ENCODE measurements around the gene FAM120A.

FAM120A gene, protein sequence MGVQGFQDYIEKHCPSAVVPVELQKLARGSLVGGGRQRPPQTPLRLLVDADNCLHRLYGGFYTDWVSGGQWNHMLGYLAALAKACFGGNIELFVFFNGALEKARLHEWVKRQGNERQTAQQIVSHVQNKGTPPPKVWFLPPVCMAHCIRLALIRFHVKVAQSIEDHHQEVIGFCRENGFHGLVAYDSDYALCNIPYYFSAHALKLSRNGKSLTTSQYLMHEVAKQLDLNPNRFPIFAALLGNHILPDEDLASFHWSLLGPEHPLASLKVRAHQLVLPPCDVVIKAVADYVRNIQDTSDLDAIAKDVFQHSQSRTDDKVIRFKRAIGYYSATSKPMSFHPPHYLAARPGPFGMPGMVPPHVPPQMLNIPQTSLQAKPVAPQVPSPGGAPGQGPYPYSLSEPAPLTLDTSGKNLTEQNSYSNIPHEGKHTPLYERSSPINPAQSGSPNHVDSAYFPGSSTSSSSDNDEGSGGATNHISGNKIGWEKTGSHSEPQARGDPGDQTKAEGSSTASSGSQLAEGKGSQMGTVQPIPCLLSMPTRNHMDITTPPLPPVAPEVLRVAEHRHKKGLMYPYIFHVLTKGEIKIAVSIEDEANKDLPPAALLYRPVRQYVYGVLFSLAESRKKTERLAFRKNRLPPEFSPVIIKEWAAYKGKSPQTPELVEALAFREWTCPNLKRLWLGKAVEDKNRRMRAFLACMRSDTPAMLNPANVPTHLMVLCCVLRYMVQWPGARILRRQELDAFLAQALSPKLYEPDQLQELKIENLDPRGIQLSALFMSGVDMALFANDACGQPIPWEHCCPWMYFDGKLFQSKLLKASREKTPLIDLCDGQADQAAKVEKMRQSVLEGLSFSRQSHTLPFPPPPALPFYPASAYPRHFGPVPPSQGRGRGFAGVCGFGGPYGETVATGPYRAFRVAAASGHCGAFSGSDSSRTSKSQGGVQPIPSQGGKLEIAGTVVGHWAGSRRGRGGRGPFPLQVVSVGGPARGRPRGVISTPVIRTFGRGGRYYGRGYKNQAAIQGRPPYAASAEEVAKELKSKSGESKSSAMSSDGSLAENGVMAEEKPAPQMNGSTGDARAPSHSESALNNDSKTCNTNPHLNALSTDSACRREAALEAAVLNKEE

DNA sequence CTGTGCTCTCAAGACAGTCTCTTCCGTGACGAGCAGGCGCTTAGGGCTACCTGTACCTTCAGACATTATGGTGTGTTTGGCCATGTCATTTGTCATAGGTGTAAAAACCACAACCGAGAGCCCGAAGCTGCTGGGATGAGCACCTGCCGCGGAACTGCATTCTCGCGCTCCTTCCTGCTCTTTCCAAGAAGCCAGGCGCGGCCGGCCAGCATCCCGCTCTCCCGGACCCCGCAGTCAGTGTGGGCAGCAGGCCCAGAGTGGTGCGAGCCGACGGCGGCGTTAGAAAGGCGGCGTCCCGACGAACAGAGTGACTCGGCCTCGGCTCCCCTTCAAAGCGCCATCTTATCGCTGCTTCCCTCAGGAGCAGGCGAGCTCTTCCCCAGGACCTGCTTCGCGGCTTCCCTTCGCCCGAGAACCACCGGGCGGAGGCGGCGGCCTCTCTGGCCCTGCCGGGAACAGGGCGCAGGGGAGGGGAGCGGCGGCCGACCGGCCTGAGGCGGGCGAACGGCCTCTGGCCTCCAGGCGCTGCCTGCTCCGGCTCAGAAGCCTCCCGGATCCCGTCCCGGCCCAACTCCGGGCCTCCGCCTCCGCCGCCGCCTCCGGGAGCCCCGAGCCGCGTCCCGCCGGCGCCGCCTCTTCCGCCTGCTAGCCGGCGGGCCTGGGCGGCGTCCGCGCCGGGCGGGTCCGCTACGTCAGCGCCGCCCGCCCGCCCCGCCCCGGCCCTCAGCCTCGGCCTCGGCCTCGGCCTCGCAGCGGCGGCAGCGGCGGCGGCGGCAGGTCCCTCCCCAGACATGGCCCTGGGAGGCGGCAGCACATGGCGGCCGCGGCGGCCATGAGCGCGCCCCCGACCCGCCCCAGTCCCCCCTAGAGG lies at the start of gene FAM120A:
TSS of gene FAM120A (plus strand) at position 741 of the 871 bp plus-strand sequence. CDS start 231 bp downstream, outside the sequence.
- Histone ChIP-seq H3K27me3 (replicated peaks; ENCODE audit: control insufficient read depth, insufficient read depth, low read length) (no peaks in the 10 kb centered on the region), H3K4me3 (ENCODE audit: low read length) (peak within 1 kb of the TSS; percentile 99), H3K36me3 (ENCODE audit: control insufficient read depth, insufficient read depth, low read length, severe bottlenecking) (peaks cover 27% of the 10 kb centered on the region), H3K9ac (ENCODE audit: low read length) (peak within 1 kb of the TSS; percentile 98), H3K4me1 (ENCODE audit: control insufficient read depth, insufficient read depth, low read length) (peaks cover 22% of the 10 kb centered on the region), H3K9me3 (ENCODE audit: control insufficient read depth, low read length) (no peaks in the 10 kb centered on the region)
- DNase-seq (ENCODE audit: low read depth), result peak; percentile 94

DNA sequence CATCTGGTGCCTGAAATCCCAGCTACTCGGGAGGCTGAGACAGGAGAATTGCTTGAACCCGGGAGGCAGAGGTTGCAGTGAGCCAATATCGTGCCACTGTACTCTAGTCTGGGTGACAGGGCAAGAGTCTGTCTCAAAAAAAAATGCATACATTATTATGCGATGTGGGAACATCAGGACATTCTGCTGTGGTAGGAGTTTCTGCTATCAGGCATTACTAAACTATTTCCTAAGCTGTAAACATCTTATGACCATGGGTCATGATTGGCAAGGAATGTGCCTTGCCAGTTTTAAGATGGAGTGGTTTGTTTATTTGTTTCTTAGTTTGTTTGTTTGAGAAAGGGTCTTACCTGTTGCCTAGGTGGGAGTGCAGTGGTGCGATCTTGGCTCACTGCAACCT lies 45.1 kb upstream of the FAM120A start:
- Histone ChIP-seq H3K4me1 (ENCODE audit: control insufficient read depth, insufficient read depth, low read length) (no peaks in the 10 kb centered on the region), H3K9ac (ENCODE audit: low read length) (no peak overlapping the region), H3K36me3 (ENCODE audit: control insufficient read depth, insufficient read depth, low read length, severe bottlenecking) (no peaks in the 10 kb centered on the region), H3K4me3 (ENCODE audit: low read length) (no peak overlapping the region), H3K9me3 (ENCODE audit: control insufficient read depth, low read length) (no peaks in the 10 kb centered on the region), H3K27me3 (replicated peaks; ENCODE audit: control insufficient read depth, insufficient read depth, low read length) (peaks cover 10% of the 10 kb centered on the region)
- no peak for DNase-seq (ENCODE audit: low read depth)

DNA sequence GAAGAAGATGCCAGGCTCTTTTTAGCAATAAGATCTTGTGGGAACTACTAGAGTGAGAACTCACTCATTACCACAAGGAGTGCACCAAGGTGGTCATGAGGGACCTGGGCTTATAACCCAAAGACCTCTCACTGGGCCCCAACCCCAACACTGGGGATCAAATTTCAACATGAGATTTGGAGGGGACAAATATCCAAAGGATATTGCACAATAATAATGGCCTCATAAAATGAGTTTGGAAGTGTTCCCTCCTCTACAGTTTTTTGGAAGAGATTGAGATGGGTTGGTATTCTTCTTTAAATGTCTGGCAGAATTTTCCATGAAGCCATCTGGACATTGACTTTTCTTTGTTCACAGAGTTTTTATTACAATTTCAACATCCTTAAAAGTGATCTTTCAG lies 38.0 kb upstream of the FAM120A start:
- no peak overlapping the region for H3K4me3 ChIP-seq (ENCODE audit: low read length)
- peaks cover 18% of the 10 kb centered on the region for H3K9me3 ChIP-seq (ENCODE audit: control insufficient read depth, low read length)
- no peak for DNase-seq (ENCODE audit: low read depth)
- H3K36me3 ChIP-seq (ENCODE audit: control insufficient read depth, insufficient read depth, low read length, severe bottlenecking), result no peaks in the 10 kb centered on the region
- no peak overlapping the region for H3K9ac ChIP-seq (ENCODE audit: low read length)
- H3K4me1 ChIP-seq (ENCODE audit: control insufficient read depth, insufficient read depth, low read length), result peaks cover 3% of the 10 kb centered on the region
- no peaks in the 10 kb centered on the region for H3K27me3 ChIP-seq (replicated peaks; ENCODE audit: control insufficient read depth, insufficient read depth, low read length)

DNA sequence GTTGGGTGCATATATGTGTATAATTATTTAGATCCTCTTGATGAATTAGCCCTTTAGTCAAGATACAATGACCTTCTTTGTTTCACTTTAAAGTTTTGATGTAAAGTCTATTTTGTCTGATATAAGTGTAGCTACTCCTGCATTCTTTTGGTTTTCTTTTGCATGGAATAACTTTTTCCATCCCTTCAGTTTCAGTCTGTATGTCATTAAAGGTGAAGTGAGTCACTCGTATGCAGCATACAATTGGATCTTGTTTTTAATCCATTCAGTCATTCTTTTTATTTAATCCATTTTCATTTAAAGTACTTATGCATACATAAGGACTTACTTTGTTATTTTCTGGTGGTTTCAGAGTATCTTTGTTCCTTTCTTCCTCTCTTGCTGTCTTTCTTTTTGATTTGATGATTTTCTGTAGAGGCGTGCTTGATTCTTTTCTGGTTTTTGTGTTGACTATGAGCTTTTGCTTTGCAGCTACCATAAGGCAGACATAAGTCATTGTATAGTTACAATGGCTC lies 36.3 kb upstream of the FAM120A start:
- DNase-seq (ENCODE audit: low read depth), result no peak
- no peaks in the 10 kb centered on the region for H3K27me3 ChIP-seq (replicated peaks; ENCODE audit: control insufficient read depth, insufficient read depth, low read length)
- H3K36me3 ChIP-seq (ENCODE audit: control insufficient read depth, insufficient read depth, low read length, severe bottlenecking), result no peaks in the 10 kb centered on the region
- peaks cover 26% of the 10 kb centered on the region for H3K9me3 ChIP-seq (ENCODE audit: control insufficient read depth, low read length)
- H3K9ac ChIP-seq (ENCODE audit: low read length), result no peak overlapping the region
- peaks cover 3% of the 10 kb centered on the region for H3K4me1 ChIP-seq (ENCODE audit: control insufficient read depth, insufficient read depth, low read length)
- H3K4me3 ChIP-seq (ENCODE audit: low read length), result no peak overlapping the region

DNA sequence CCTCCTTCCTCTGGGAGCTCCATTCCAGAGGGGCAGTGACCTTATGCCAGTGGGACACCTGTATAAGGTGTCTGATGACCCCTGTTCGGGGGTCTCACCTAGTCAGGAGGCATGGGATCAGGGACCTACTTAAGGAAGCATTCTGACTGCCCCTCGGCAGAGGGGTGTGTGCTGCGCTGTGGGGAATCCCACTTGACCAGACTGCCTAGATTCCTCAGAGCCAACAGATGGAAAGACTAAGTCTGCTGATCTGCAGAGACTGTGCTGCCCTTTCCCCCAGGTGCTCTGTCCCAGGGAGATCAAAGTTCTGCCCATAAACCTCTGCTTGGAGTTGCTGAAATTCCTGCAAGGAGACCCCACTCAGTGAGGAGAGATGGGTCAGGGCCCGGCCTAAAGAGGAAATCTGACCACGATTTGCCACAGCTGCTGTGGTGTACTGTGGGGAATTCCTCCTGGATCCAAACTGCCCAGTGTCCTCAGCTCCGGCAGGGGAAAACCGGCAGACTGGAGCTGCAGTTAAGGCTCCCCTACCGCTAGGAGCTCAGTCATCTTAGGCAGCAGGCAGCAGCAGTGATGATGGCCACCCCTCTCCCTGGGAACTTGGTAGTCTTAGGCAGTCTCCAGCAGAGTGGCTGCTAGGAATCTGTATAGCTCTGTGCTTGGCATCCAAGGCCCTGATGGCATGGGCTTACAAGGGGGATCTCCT lies 34.8 kb upstream of the FAM120A start:
- peaks cover 3% of the 10 kb centered on the region for H3K4me1 ChIP-seq (ENCODE audit: control insufficient read depth, insufficient read depth, low read length)
- H3K9me3 ChIP-seq (ENCODE audit: control insufficient read depth, low read length), result peaks cover 26% of the 10 kb centered on the region
- H3K27me3 ChIP-seq (replicated peaks; ENCODE audit: control insufficient read depth, insufficient read depth, low read length), result no peaks in the 10 kb centered on the region
- H3K9ac ChIP-seq (ENCODE audit: low read length), result no peak overlapping the region
- DNase-seq (ENCODE audit: low read depth), result no peak
- H3K4me3 ChIP-seq (ENCODE audit: low read length), result no peak overlapping the region
- no peaks in the 10 kb centered on the region for H3K36me3 ChIP-seq (ENCODE audit: control insufficient read depth, insufficient read depth, low read length, severe bottlenecking)

DNA sequence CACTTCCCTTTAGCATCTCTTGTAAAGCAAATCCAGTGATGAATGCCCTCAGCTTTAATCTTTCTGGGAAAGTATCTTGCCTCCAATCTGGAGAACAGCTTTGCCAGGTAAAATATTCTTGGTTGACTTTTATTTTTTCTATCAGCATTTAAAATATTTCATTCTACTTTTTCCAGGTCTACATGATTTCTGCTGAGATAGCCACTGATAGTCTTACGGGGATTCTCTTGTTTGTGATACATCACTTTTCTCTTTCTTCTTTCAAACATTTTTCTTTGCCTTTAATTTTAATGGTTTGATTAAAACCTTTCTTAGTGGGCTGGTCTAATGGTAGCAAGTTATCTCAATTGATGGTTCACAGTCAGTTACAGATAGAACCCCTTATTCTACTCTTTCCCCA lies 33.9 kb upstream of the FAM120A start:
- no peaks in the 10 kb centered on the region for H3K27me3 ChIP-seq (replicated peaks; ENCODE audit: control insufficient read depth, insufficient read depth, low read length)
- DNase-seq (ENCODE audit: low read depth), result no peak
- H3K4me3 ChIP-seq (ENCODE audit: low read length), result no peak overlapping the region

DNA sequence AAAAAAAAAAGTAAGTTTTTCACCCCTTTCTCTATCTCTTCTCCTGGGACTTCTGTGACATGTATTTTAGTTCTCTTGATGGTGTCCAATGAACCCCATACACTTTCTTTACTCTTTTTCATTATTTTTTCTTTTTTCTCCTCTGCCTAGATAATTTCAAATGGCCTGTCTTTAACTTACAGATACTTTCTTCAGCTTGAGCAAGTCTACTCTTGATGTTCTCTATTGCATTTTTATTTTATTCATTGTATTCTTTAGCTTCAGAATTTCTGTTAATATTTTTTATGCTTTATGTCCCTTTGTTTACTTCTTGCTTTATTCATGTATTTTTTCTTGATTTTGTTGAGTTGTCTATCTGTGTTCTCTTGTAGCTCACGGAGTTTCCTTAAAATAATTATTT lies 32.5 kb upstream of the FAM120A start:
- no peak overlapping the region for H3K4me3 ChIP-seq (ENCODE audit: low read length)
- H3K36me3 ChIP-seq (ENCODE audit: control insufficient read depth, insufficient read depth, low read length, severe bottlenecking), result no peaks in the 10 kb centered on the region
- peaks cover 15% of the 10 kb centered on the region for H3K9me3 ChIP-seq (ENCODE audit: control insufficient read depth, low read length)
- no peak overlapping the region for H3K9ac ChIP-seq (ENCODE audit: low read length)
- DNase-seq (ENCODE audit: low read depth), result no peak
- no peaks in the 10 kb centered on the region for H3K27me3 ChIP-seq (replicated peaks; ENCODE audit: control insufficient read depth, insufficient read depth, low read length)
- H3K4me1 ChIP-seq (ENCODE audit: control insufficient read depth, insufficient read depth, low read length), result peaks cover 3% of the 10 kb centered on the region

More for the DNA sequence above, 33.9 kb upstream of the FAM120A start:
- peaks cover 3% of the 10 kb centered on the region for H3K4me1 ChIP-seq (ENCODE audit: control insufficient read depth, insufficient read depth, low read length)
- H3K36me3 ChIP-seq (ENCODE audit: control insufficient read depth, insufficient read depth, low read length, severe bottlenecking), result no peaks in the 10 kb centered on the region
- no peak overlapping the region for H3K9ac ChIP-seq (ENCODE audit: low read length)
- peaks cover 20% of the 10 kb centered on the region for H3K9me3 ChIP-seq (ENCODE audit: control insufficient read depth, low read length)

DNA sequence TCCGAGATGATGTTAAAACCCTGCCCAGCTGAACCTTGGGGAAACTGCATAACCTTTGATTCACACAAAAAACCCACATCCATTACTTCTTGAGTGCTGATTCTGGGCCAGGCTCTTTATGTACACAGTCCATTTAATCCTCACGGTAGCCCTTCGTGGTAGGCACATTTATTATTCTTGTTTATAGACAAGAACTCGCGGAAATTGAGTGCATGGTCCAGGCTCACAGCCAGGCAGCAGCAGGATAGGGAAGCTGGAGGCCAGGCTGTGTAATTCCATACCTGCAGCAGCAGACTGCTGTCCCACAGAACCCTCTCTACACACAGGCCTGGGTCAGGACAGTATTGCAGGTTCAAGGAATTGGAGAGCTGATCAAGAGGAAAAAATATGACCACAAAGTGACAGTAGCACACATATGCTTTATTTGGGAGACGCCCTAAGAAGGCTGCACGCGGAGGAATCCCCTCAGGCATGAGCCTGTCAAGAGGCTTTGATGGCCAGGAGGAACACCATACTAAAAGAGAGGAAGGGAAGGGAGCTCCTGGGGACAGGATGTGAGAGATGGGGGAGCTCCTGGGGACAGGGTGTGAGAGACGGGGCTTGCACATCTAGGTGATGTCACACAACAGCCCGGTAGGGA lies 28.4 kb upstream of the FAM120A start:
- Histone ChIP-seq H3K27me3 (replicated peaks; ENCODE audit: control insufficient read depth, insufficient read depth, low read length) (no peaks in the 10 kb centered on the region), H3K36me3 (ENCODE audit: control insufficient read depth, insufficient read depth, low read length, severe bottlenecking) (no peaks in the 10 kb centered on the region), H3K4me3 (ENCODE audit: low read length) (no peak overlapping the region), H3K9ac (ENCODE audit: low read length) (no peak overlapping the region), H3K4me1 (ENCODE audit: control insufficient read depth, insufficient read depth, low read length) (peaks cover 10% of the 10 kb centered on the region), H3K9me3 (ENCODE audit: control insufficient read depth, low read length) (peaks cover 16% of the 10 kb centered on the region)
- no peak for DNase-seq (ENCODE audit: low read depth)

DNA sequence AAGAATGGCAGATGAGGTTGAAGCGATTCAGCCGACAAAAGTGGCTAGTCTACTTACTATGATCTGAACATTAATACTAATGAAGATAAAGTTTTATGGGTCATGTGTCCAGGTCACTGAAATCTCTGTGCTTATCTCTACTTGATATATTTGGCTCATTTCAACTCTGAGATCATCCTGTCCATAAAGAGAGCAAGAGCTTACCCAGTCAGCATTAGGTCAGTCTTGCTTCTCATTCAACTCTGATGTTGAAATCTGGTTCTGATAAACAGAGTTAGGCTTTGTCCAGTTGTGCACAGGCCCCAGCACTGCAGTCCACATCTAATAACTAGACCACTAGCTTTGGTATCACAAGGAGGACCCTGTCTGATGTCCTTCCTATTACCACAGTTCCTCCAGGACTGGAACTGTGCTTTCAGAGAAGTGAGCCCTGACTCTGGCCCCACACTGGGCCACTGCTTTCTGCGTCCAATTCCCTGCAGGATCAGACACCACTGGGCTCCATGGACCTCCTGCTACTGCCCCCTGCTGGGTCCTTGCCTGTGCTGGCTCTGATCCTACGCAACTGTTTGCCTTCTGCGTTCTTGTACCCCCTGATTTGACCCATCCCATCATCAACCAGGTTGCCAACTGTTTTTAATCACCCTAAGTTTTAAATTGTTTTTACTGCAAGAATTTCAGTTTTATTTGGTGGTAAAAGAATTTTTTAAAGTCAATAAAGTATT lies 23.7 kb upstream of the FAM120A start:
- Histone ChIP-seq H3K27me3 (replicated peaks; ENCODE audit: control insufficient read depth, insufficient read depth, low read length) (no peaks in the 10 kb centered on the region), H3K4me1 (ENCODE audit: control insufficient read depth, insufficient read depth, low read length) (peaks cover 10% of the 10 kb centered on the region), H3K9ac (ENCODE audit: low read length) (no peak overlapping the region), H3K4me3 (ENCODE audit: low read length) (no peak overlapping the region), H3K36me3 (ENCODE audit: control insufficient read depth, insufficient read depth, low read length, severe bottlenecking) (no peaks in the 10 kb centered on the region), H3K9me3 (ENCODE audit: control insufficient read depth, low read length) (peaks cover 8% of the 10 kb centered on the region)
- no peak for DNase-seq (ENCODE audit: low read depth)

Data from adipocyte (in vitro differentiated cells).